GM19025 (cell line): Measurements from ENCODE around the gene USP48.
"Not testable (repeated sequence)": the region's sequence is repeated elsewhere in the genome, so short reads cannot be mapped to it uniquely, and the experiment has no call there.

Experiments used
- ATAC-seq: cut with Tn5 transposase; IDR thresholded peaks from one replicate; pipeline ENCODE4 v1.9.1; 2021; ENCODE audit warnings: mild to moderate bottlenecking, low read depth, moderate library complexity; ENCODE audit not compliant: unreplicated experiment

The USP48 gene

DNA sequence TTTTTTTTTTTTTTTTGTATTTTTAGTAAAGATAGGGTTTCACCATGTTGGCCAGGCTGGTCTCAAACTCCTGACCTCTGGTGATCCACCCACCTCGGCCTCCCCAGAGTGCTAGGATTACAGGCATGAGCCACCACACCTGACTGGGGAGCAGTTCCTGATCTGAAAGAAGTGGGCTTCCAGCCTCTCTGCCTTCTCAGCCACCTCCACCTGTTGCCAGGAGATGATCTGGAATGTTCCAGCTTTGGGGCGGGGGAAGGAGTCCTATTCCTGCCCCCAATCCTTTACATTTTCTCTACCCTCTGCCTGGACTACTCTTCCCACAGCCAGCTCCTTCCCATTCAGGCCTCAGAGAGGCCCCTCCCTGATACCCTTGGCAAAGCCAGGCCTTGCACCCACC lies 141.9 kb downstream of the USP48 start:
- ATAC-seq: no peak

DNA sequence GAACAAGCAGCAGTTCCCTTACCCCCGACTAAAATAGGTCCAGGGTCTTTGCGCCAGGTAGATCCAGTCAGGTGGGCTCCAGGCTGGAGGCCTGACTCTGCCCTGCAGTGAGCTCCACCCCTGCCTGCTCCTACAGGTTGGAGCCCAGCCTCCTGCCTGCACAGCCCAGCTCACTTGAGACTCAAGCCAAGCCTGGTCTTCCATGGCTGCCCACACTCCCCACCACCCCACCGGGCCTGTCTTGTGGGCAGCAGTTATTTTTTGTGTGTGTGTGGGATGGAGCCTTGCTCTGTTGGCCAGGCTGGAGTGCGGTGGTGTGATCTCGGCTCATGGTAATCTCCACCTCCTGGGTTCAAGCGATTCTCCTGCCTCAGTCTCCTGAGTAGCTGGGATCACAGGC lies 142.3 kb downstream of the USP48 start:
- ATAC-seq: no peak

DNA sequence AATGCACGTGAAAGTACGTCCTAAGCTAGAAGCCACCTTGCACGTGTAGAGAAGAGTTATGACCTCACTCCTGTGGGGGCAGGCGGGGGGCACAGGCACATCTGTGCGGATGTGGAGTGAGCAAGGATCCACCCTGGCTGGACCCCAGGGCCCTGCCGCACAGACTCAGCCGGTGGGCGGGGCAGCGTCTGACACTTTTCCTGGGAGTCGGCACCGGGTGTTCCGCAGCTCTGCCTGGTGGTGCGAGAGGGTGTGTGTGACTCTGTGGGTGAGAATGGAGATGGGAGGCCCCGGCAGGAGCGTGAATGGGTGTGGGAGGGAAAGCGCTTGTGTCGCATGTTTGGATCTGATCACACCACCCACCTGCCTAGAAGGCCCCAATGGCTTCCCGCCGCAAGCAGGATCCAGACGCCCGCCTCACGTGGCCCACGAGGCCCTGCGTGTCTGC lies 143.3 kb downstream of the USP48 start:
- ATAC-seq: no peak

DNA sequence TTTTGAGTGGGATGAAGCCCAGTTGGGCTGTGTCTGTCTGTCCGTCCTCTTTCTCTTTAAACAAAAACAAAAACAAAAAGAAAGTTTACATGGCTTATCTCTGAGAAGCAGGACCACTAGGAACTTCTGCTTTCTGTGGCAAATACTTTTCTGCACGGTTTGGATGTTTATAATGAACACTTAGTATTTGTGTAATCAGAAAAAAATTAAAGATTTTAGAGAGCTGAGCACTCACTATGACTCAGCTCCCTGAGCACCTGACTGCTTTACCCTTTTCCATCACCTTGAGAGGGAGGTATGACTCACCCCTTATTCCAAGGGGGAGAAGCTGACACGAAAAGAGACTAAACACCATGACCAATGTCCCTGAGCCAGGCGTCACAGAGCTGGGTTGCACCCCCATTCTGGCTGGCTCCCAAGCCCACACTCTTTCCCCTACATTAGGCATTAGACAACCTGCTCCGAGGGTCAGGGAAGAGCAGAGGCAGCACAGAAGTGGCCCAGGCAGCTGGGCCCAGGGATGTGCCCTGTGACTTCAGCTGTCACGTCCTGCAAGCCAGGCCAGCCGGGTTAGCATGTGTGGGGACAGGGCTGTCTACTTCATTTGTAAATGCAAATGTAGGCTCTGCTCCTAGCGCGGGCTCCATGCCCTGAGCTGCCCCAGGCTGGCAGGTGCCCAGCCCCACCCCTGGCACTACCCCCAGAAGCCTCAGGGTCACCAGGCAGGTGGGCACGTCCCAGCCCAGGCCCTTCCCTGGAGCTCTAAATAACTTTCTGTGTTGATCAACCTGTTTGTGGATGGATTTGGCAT lies 144.2 kb downstream of the USP48 start:
- ATAC-seq: no peak

DNA sequence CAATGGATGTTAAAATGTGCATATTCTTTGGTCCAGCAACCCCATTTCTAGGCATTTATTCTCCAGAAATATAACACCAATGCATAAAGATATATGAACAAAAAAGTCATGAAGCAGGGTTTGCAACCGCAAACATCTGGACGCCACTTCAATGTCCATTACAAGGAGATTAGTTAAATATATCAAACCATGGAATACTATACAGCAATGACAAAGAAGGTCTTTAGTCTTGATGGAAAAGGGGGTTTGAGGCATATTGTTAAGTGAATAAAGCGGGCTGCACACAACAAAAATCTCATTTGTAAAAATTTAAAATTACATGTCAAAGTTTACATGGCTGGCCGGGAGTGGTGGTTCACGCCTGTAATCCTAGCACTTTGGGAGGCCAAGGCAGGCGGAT lies 145.4 kb downstream of the USP48 start:
- ATAC-seq: no peak

DNA sequence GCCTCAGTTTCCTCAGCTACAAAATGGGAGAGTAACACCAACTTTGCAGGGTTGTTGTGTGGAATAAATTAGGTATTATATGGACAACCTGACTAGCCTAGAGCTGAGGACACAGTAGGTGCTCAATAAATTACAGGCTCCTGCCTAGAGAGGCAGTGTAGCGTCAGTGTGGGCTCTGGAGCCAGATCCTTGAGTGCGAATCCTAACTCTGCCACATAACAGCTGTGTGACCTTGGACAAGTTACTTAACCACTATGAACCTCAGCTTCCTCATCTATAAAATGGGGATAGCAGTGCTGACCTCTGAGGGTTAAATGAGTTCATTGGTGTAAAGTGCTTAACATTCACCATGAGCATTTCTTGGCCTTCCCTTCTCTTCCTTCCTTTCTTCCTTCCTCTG lies 146.9 kb downstream of the USP48 start:
- ATAC-seq: no peak

DNA sequence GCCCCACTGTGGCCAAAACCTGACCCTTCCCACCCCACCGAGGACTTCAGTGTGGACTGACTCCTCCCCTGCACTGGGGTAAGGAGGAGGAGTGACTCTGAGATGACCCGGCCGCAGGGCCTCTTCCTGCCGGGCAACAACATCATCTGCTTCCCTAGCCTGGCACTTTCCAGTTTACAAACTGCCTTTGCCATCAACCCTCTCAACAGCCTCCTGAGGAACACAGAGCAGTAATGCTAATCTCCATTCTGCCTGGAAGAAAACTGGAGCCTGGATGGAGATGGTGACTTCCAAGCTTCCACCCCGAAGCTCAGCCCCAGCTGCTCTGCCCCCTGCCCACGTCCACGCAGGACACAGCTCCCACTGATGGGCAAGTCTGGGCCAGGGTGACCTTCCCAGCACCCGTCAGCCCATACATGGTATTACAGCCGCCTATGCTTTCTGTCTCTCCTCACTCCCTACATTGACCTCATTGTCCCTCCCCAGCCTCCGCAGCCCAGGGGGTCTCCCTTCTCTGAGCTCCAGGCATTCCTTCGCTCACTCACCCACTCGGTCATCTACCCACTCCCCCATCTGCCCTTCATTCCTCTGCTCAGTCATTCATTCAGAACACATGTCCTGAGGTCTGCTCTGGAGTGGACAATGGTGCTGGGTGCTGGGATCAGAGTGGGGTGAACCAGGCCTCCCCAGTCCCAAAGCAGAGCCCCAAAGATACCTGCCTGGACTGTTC lies 148.0 kb downstream of the USP48 start:
- ATAC-seq: no peak

DNA sequence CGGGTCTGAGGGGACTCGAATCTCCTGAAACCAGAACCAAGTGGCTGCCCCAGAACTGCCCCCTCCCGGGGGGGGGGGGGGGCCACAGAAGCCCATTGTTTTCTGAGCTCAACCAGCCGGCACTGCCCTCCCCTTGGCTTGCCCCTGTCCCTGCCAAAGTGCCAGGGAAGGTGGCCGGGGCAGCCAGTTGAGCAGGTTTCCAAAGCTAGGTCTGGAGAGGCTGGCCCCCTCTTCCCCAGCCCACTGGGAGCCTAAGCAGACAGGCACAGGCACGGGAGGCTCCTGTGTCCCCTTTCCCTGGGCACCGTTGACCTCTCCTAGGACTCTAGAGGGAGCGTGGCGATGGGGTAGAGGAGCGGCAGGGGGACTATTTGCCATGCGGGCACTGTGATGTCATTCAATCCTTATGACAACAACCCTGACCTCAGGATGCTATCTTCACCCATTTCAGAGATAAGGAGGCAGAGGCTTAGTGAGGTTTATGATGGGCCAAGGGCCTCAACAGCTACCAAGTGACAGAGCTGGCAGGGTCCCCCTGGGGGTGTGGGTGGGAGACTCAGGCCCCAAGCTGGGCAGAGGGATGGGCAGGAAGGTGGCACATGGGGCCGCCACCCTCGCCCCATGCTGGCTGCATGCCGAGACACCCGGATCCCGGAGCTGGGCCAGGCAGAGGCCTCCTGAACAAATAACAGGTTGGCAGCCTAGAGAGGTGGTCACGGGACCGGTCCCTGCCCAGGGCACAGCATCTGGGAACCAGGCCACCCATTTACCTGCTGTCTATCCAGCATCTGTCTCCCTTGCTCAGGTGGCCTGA lies 148.8 kb downstream of the USP48 start:
- ATAC-seq: no peak

DNA sequence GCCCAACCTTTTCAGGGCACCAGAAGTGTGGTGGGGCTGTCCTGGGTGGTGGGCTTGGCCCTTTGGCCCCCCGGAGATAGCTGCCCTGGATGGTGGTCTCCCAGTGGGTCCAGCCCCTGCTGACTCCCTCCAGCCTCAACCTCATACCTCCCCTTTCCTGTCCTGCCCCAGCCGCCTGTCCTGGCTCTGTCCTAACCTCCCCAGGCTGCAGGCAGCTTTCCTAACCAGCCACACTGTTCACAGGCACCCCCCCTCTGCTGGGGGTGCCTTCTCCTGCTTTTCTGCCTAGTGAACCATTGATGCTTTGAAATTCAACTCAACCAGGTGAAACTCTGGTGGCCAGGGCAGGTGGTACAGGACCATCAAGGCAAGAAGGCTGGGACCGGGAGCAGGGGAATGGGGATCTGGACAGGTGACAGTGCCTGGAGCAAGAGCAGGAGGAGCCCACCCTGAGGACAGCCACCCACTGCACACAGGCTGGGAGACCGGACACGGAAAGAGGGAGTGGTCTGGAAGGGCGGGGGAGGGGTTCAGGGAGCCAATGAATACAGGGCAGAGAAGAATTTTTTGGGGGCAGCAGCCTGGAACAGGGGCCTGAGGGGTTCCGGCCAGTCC lies 149.7 kb downstream of the USP48 start:
- ATAC-seq: no peak

DNA sequence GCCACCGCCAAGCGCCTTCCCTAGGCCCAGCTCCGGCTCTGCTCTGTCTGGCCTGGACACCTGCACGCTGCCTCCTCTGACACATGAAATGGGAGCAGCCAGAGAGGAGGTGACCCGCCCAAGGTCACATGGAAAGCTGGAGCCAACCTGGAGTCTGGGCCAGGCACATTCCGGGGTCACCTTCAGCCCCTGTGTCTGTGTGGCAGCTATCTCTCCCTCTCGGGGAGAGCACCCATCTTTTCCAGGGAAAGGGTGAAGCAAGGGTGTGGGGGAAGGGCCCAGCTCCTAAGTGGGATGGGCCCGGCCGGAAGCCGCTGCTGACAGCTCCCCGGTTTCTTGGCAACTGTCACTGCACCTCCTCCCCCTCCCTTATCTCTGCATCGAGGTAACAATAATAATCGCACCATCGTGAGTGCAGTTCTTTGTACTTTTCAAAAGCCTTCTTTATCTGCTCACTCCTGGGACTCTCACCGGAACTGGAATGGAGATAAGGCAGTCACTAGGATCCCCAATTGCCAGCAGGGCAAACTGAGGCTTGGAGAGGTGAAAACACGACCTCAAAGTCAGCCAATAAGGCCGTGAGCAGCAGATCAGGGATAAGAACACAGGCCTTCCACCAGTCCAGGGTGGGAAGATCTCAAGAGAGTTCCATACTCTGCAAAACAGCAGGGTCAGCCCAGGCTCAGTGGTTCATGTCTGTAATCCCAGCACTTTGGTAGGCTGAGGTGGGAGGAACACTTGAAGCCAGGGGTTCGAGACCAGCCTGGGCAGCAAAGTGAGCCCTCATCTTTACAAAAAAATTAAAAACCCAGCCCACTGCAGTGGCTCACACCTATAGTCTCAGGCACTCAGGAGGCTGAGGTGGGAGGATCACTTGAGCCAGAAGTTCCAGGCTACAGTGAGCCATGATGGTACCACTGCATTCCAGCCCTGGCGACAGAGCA lies 150.7 kb downstream of the USP48 start:
- ATAC-seq: no peak

DNA sequence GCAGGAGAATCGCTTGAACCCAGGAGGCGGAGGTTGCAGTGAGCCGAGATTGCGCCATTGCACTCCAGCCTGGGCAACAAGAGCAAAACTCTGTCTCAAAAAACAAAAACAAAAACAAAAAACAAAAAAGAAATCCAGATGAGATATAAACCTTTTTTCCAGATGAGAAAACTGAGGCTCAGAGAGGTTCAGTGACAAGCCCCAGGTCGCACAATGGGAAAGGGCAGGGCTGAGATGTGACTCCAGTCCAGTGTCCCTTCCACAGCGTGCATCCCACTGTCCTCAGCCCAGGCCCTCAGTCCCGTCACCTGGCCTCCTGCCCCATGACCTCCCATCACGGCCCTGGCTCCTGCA lies 151.4 kb downstream of the USP48 start:
- not testable (repeated sequence) for ATAC-seq

DNA sequence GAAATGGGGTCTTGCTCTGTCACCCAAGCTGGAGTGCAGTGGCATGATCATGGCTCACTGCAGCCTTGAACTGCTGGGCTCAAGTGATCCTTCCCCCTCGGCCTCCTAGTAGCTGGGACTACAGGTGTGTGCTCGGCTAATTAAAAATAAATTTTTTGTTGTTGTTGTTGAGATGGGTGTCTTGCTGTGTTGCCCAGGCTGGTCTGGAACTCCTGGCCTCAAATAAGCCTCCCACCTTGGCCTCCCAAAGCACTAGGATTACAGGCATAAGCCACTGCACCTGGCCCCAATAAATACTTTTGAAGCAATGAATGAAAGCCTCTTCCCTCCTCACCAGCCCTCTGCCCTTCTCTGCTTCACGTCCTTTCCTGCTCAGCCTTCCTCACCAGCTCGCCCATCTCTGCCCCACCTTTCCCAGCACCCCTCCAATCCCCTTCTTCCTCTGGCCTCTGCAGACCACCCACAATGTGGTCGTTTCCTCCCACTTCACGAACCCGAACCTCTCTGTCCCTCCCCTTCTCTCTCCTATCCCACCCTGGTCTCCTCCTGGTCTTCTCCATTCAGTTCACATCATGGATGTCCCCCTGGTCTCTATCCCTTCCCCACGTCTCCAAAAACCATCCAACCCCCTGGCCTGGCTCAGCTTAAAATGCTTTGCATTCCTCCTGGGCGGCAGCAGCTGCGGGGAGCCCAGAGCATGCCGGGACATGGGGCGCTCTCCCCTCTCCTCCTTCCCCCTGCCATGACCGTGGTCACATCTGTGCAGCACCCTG lies 152.2 kb downstream of the USP48 start:
- no peak for ATAC-seq

DNA sequence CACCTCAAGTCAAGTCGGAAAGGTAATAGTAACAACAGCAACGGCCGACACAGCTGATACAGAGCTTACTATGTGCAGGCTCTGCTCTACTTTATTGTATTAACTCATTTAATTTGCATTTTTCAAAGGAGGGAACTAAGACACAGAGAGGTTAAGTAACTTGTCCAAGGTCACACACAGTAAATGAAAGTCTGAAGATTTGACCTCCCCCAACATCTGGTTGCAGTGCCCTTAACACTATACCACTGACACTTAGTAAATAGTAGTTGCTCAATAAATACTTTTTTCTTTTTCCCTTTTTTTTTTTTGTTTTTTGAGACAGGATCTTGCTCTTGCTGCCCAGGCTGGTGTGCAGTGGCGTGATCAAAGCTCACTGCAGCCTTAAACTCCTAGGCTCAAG lies 153.0 kb downstream of the USP48 start:
- no peak for ATAC-seq

DNA sequence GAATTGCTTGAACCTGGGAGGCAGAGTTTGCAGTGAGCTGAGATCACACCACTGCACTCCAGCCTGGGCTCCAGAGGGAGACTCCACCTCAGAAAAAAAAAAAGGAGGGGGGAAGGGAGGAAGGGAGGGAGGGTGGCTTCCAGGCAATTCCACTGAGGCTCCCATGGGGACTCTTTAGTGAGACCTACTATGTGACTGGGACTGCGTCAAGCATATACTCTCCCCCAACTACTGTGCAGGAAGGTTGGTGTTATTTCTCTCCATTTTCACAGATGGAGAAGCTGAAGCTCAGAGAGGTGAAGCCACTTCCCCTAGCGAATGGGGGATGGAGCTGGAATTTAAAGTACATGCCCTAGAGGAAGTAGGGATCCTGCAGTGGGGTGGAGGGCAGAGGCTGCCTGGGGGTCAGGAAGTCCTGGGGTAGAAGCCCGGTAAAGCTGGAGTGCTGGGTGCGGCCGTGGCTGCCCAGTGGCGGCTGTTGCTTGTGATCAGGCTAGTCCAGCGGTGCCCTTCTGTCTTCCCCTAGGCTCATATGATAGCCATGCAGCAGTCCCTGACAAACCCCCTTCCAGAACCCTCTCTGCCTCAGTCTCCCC lies 154.1 kb downstream of the USP48 start:
- ATAC-seq: no peak
